PC-3 (cell line): ENCODE measurements around the gene ZNF507.

ENCODE experiments used
- CTCF ChIP-seq: fragments of 300-600 bp; sonication (generic); conservative IDR thresholded peaks from 2 replicates; pipeline ENCODE4 v1.5.1; 2017; ENCODE audit warnings: antibody characterized with exemption, low read depth, mild to moderate bottlenecking, low read length
- EZH2 ChIP-seq: fragments of 300-600 bp; sonication (generic); IDR thresholded peaks from one replicate; pipeline ENCODE4 v1.6.1; 2017; ENCODE audit warnings: antibody characterized with exemption, mild to moderate bottlenecking, low read length; ENCODE audit not compliant: unreplicated experiment
- EZH2phosphoT487 ChIP-seq: fragments of 300-600 bp; sonication (generic); IDR thresholded peaks from 2 replicates; pipeline ENCODE4 v1.6.1; 2018; ENCODE audit warnings: mild to moderate bottlenecking, antibody characterized with exemption, low read length, borderline replicate concordance

GRCh38 chr19:32358321-32358720 lies 12.9 kb downstream of the ZNF507 start:
- no peak for TF ChIP-seq CTCF
- no peak for TF ChIP-seq EZH2
- TF ChIP-seq EZH2phosphoT487, result no peak
